H9 (cell line): ENCODE results near the gene SENP2. TPM values are rescaled to one million over a fixed set of nuclear protein-coding genes. Genes with fewer than 3 reads are reported as not detected.

Experiments used
- DNase-seq: peaks from one replicate; pipeline ENCODE4 v3.0.0-alpha.2; 2017
- H2AFZ ChIP-seq: one replicate; pipeline ENCODE4 v1.6.1; 2013; ENCODE audit warnings: mild to moderate bottlenecking, low read length, control low read depth, moderate library complexity
- H2AK5ac ChIP-seq: 2 replicates; pipeline ENCODE4 v1.6.1; 2013; ENCODE audit warnings: low read length, control low read depth, mixed read lengths; ENCODE audit not compliant: insufficient read length
- H2BK120ac ChIP-seq: one replicate; pipeline ENCODE4 v1.6.1; 2013; ENCODE audit warnings: low read depth, mild to moderate bottlenecking, low read length, control low read depth, inconsistent platforms; ENCODE audit not compliant: poor library complexity, severe bottlenecking
- H2BK12ac ChIP-seq: 2 replicates; pipeline ENCODE4 v1.6.1; 2013; ENCODE audit warnings: low read length, control low read depth, mixed read lengths, low read depth; ENCODE audit not compliant: insufficient read length
- H2BK15ac ChIP-seq: 2 replicates; pipeline ENCODE4 v1.6.1; 2013; ENCODE audit warnings: low read depth, low read length, control low read depth
- H2BK20ac ChIP-seq: one replicate; pipeline ENCODE4 v1.6.1; 2013; ENCODE audit warnings: low read depth, mild to moderate bottlenecking, low read length, control low read depth, inconsistent platforms; ENCODE audit not compliant: poor library complexity, severe bottlenecking
- H2BK5ac ChIP-seq: 2 replicates; pipeline ENCODE4 v1.6.1; 2013; ENCODE audit warnings: low read length, control low read depth, mixed read lengths; ENCODE audit not compliant: insufficient read length
- H3K14ac ChIP-seq: 2 replicates; pipeline ENCODE4 v1.6.1; 2013; ENCODE audit warnings: low read length, control low read depth; ENCODE audit not compliant: insufficient read depth
- H3K18ac ChIP-seq: 2 replicates; pipeline ENCODE4 v1.6.1; 2013; ENCODE audit warnings: low read depth, mild to moderate bottlenecking, mixed read lengths, low read length, control low read depth; ENCODE audit not compliant: insufficient read length
- H3K23ac ChIP-seq: 2 replicates; pipeline ENCODE4 v1.6.1; 2013; ENCODE audit warnings: low read length, control low read depth, mixed read lengths, low read depth; ENCODE audit not compliant: insufficient read length
- H3K23me2 ChIP-seq: 2 replicates; pipeline ENCODE4 v1.6.1; 2013; ENCODE audit warnings: low read depth, mild to moderate bottlenecking, mixed read lengths, low read length, control low read depth; ENCODE audit not compliant: insufficient read length, poor library complexity, severe bottlenecking
- H3K27ac ChIP-seq: 2 replicates; pipeline ENCODE4 v1.5.1; 2013; ENCODE audit warnings: low read length, control low read depth, mixed read lengths, low read depth; ENCODE audit not compliant: insufficient read length
- H3K27me3 ChIP-seq: 2 replicates; pipeline ENCODE4 v1.6.1; 2013; ENCODE audit warnings: low read length, control low read depth, inconsistent platforms; ENCODE audit not compliant: insufficient read depth
- H3K4ac ChIP-seq: 2 replicates; pipeline ENCODE4 v1.6.1; 2013; ENCODE audit warnings: low read depth, mild to moderate bottlenecking, control low read depth, inconsistent platforms, low read length, moderate library complexity
- H3K4me1 ChIP-seq: 2 replicates; pipeline ENCODE4 v1.6.1; 2013; ENCODE audit warnings: low read length, control low read depth, inconsistent platforms; ENCODE audit not compliant: insufficient read depth
- H3K4me2 ChIP-seq: 2 replicates; pipeline ENCODE4 v1.6.1; 2013; ENCODE audit warnings: low read length, control low read depth, mixed read lengths; ENCODE audit not compliant: insufficient read length, insufficient read depth
- H3K56ac ChIP-seq: 2 replicates; pipeline ENCODE4 v1.6.1; 2013; ENCODE audit warnings: low read depth, mild to moderate bottlenecking, mixed read lengths, low read length, control low read depth; ENCODE audit not compliant: insufficient read length
- H3K79me1 ChIP-seq: 2 replicates; pipeline ENCODE4 v1.6.1; 2013; ENCODE audit warnings: low read depth, mild to moderate bottlenecking, moderate library complexity, low read length, control low read depth, inconsistent platforms; ENCODE audit not compliant: insufficient read depth, poor library complexity, severe bottlenecking
- H3K79me2 ChIP-seq: 2 replicates; pipeline ENCODE4 v1.6.1; 2013; ENCODE audit warnings: low read length, control low read depth, inconsistent platforms; ENCODE audit not compliant: insufficient read depth
- H3K9ac ChIP-seq: 2 replicates; pipeline ENCODE4 v1.6.1; 2013; ENCODE audit warnings: low read length, control low read depth, mixed read lengths; ENCODE audit not compliant: insufficient read length; ENCODE audit errors: extremely low read depth
- H3K9me3 ChIP-seq: one replicate; pipeline ENCODE4 v1.6.1; 2013; ENCODE audit warnings: low read depth, low read length, inconsistent platforms; ENCODE audit not compliant: control insufficient read depth
- H3T11ph ChIP-seq: one replicate; pipeline ENCODE4 v1.6.1; 2013; ENCODE audit warnings: mild to moderate bottlenecking, low read length, control low read depth, inconsistent platforms
- H4K20me1 ChIP-seq: one replicate; pipeline ENCODE4 v1.6.1; 2013; ENCODE audit not compliant: control insufficient read depth, insufficient read length, insufficient read depth
- H4K5ac ChIP-seq: 2 replicates; pipeline ENCODE4 v1.6.1; 2013; ENCODE audit warnings: low read depth, mild to moderate bottlenecking, mixed read lengths, low read length, control low read depth; ENCODE audit not compliant: insufficient read length
- H4K8ac ChIP-seq: replicated peaks from 2 replicates; pipeline ENCODE4 v1.6.1; 2013; ENCODE audit warnings: low read length, control low read depth, mixed read lengths, low read depth; ENCODE audit not compliant: insufficient read length
- H4K91ac ChIP-seq: 2 replicates; pipeline ENCODE4 v1.6.1; 2013; ENCODE audit warnings: low read depth, mild to moderate bottlenecking, moderate library complexity, mixed read lengths, low read length, control low read depth; ENCODE audit not compliant: insufficient read length
- H3K27ac Mint-ChIP-seq, 3 experiments: 2 replicates in 2 of 3; 3 replicates in 1 of 3; pipeline ENCODE4 v1.8.0; 2020 to 2021; ENCODE audit warnings: mixed read lengths in 3 of 3, mild to moderate bottlenecking in 1 of 3, moderate library complexity in 1 of 3
- H3K27me3 Mint-ChIP-seq: 2 replicates; pipeline ENCODE4 v1.8.0; 2021; ENCODE audit warnings: low read depth, mild to moderate bottlenecking, moderate library complexity, mixed read lengths
- H3K36me3 Mint-ChIP-seq, 3 experiments: 2 replicates in 2 of 3; 3 replicates in 1 of 3; pipeline ENCODE4 v1.8.0; 2020 to 2021; ENCODE audit warnings: low read depth in 3 of 3, mixed read lengths in 3 of 3; ENCODE audit not compliant: insufficient read depth in 1 of 3
- H3K4me1 Mint-ChIP-seq, 2 experiments: 2 replicates each; pipeline ENCODE4 v1.8.0; 2020; ENCODE audit warnings: mixed read lengths in 2 of 2
- H3K4me3 Mint-ChIP-seq, 2 experiments: 2 replicates in 1 of 2; 3 replicates in 1 of 2; pipeline ENCODE4 v1.8.0; 2020 to 2021; ENCODE audit warnings: mild to moderate bottlenecking in 2 of 2, mixed read lengths in 2 of 2, moderate library complexity in 1 of 2
- H3K9me3 Mint-ChIP-seq, 2 experiments: 2 replicates in 1 of 2; 3 replicates in 1 of 2; pipeline ENCODE4 v1.8.0; 2020; ENCODE audit warnings: mild to moderate bottlenecking in 2 of 2, mixed read lengths in 2 of 2, moderate library complexity in 1 of 2
- CTCF ChIP-seq: fragments of 200-600 bp; sonication (generic); conservative IDR thresholded peaks from 3 replicates; pipeline ENCODE4 v1.8.0; 2021; ENCODE audit warnings: antibody characterized with exemption, mild to moderate bottlenecking
- WGBS: extraction: QIAGEN DNeasy Blood & Tissue Kit; methylation state at CpG from one replicate; pipeline ENCODE4 v1.1.7; 2013; ENCODE audit warnings: missing lambda C conversion rate, low lambda C conversion rate, mixed read lengths; ENCODE audit not compliant: insufficient read length; ENCODE audit errors: extremely low coverage; 5-methylcytosine and 5-hydroxymethylcytosine counted together
- total RNA-seq: library from RNA; stranded (reverse); gene quantifications from 2 replicates; pipeline ENCODE4 v1.2.1, GENCODE V29; 2021

SENP2 gene
- total RNA-seq, 1 experiment from 2014 or later: 90.1 TPM

DNA sequence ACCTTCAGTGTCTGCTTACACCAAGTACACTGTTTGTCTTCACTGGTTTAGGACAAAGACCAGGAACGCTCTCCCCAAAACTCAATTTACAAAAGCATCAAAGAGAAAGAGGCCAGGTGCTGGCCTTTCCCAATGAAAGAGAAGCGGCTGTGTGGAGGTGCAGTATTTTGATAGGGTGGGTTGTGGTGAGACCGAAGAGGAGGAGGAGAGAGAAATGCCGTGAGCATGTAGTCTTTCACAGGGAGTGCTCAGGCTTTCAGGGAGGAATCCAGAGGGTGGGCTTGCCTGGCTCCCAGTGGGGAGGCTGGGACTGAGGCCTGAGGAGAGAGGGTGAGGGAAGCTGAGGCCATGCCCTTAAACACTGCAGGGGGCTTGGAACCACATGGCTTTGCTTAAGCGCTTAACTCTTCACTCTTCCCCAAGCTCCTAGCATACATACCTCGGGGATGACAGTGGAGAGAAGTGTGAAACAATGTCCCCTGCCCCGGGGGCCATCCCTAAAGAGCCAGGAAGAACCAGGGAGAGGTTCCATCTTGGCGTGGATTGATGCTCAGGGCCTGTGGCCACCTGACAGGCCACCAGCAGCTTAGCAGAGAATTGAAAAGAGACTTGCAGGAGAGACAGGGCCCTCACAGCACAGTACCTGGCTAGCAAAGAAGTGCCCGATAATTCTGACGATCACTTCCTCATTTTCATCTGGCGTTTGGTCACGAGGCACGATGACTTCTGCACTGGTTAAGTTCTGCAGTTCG lies 60.5 kb downstream of the SENP2 start:
- no peak overlapping the region for H2BK12ac ChIP-seq
- H3K23ac ChIP-seq: no peak overlapping the region
- H3K79me1 ChIP-seq: no peaks in the 10 kb centered on the region
- H3K9ac ChIP-seq: no peak overlapping the region
- H3T11ph ChIP-seq: no peak overlapping the region
- no peak overlapping the region for H3K27ac ChIP-seq
- H3K27me3 ChIP-seq: no peaks in the 10 kb centered on the region
- no peak overlapping the region for H2BK120ac ChIP-seq
- no peaks in the 10 kb centered on the region for H3K23me2 ChIP-seq
- Mint-ChIP-seq H3K9me3 (no peaks in the 10 kb centered on the region), H3K36me3 (peaks cover 45 to 78% (median 77%) of the 10 kb centered on the region in 3 experiments), H3K27me3 (peaks cover 3% of the 10 kb centered on the region; the same call in 1 of the 2 replicates), H3K4me1 (peaks cover 28 to 41% of the 10 kb centered on the region in 2 experiments), H3K4me3 (peak overlapping the region; percentile 29 to 41; a peak in 2 of 5 replicates), H3K27ac (peak overlapping the region; percentile 66 to 91 (median 89); a peak in 5 of 7 replicates)
- no peak overlapping the region for H2BK5ac ChIP-seq
- H4K5ac ChIP-seq: no peak overlapping the region
- H2AK5ac ChIP-seq: no peak overlapping the region
- H2AFZ ChIP-seq: no peak overlapping the region
- H3K4ac ChIP-seq: no peak overlapping the region
- no peaks in the 10 kb centered on the region for H3K79me2 ChIP-seq
- H3K4me2 ChIP-seq: no peak overlapping the region
- no peak overlapping the region for H4K91ac ChIP-seq
- no peak overlapping the region for H3K56ac ChIP-seq
- no peak overlapping the region for H3K14ac ChIP-seq
- H4K8ac ChIP-seq: no peak overlapping the region
- DNase-seq: no peak
- H2BK15ac ChIP-seq: no peak overlapping the region
- WGBS: no CpG with 5 or more reads among the region's 14 CpGs
- peaks cover 7% of the 10 kb centered on the region; the same call in 1 of the 2 replicates for H3K4me1 ChIP-seq
- H3K18ac ChIP-seq: no peak overlapping the region
- H3K9me3 ChIP-seq: no peaks in the 10 kb centered on the region
- TF ChIP-seq CTCF: no peak
- no peaks in the 10 kb centered on the region for H4K20me1 ChIP-seq
- H2BK20ac ChIP-seq: no peak overlapping the region
